Endothelial cell of hepatic sinusoid (primary cell): ENCODE data around the gene ERG28.
"Not testable (repeated sequence)": the region's sequence is repeated elsewhere in the genome, so short reads cannot be mapped to it uniquely, and the experiment has no call there.

Experiments
- in situ Hi-C: cut with HindIII; loops from 2 replicates; pipeline ENCODE4 v1.10.0; 2017; ENCODE audit warnings: low sequenced_read_pairs

ERG28 gene

GRCh38 chr14:75660630-75661498 lies at the start of gene ERG28, which contains the start of gene TTLL5:
Gene ERG28, minus strand, starts transcription at chr14:75660876. Its CDS starts 3,374 bp downstream, at chr14:75657502.
Gene TTLL5, plus strand, starts transcription at chr14:75661246. Its CDS starts 1,904 bp downstream, at chr14:75663150.
- in situ Hi-C loops, result no loop called here

- in situ Hi-C loops, result no loop called here
These were observed 48.6 kb upstream of the ERG28 start for GRCh38 chr14:75709207-75709812.

- in situ Hi-C loops, result no loop called here
These were observed 44.3 kb upstream of the ERG28 start for GRCh38 chr14:75705014-75705413.

- in situ Hi-C loops, result no loop called here
These were observed 42.8 kb upstream of the ERG28 start for GRCh38 chr14:75703467-75703866.

GRCh38 chr14:75702616-75703261 lies 42.1 kb upstream of the ERG28 start:
- in situ Hi-C loops, result no loop called here

- in situ Hi-C loops, result no loop called here
These were observed 41.4 kb upstream of the ERG28 start for GRCh38 chr14:75702122-75702521.

- in situ Hi-C loops, result no loop called here
These were observed 39.6 kb upstream of the ERG28 start for GRCh38 chr14:75700295-75700694.

- in situ Hi-C loops, result no loop called here
These were observed 38.7 kb upstream of the ERG28 start for GRCh38 chr14:75699331-75699730.

- in situ Hi-C loops, result no loop called here
These were observed 37.2 kb upstream of the ERG28 start for GRCh38 chr14:75697918-75698317.

- in situ Hi-C loops, result no loop called here
These were observed 36.7 kb upstream of the ERG28 start for GRCh38 chr14:75697386-75697785.

GRCh38 chr14:75695025-75695424 lies 34.3 kb upstream of the ERG28 start:
- in situ Hi-C loops, result not testable (repeated sequence)

GRCh38 chr14:75690010-75690409 lies 29.3 kb upstream of the ERG28 start:
- in situ Hi-C loops, result no loop called here

- in situ Hi-C loops, result no loop called here
These were observed 28.3 kb upstream of the ERG28 start for GRCh38 chr14:75689012-75689411.

- in situ Hi-C loops, result no loop called here
These were observed 25.2 kb upstream of the ERG28 start for GRCh38 chr14:75685910-75686309.

GRCh38 chr14:75675265-75675960 lies 14.7 kb upstream of the ERG28 start:
- in situ Hi-C loops, result no loop called here

GRCh38 chr14:75673345-75674035 lies 12.8 kb upstream of the ERG28 start:
- in situ Hi-C loops, result no loop called here

GRCh38 chr14:75672605-75673192 lies 12.0 kb upstream of the ERG28 start:
- in situ Hi-C loops, result no loop called here

- in situ Hi-C loops, result no loop called here
These were observed 6.6 kb upstream of the ERG28 start for GRCh38 chr14:75667099-75667765.

GRCh38 chr14:75662966-75663365 lies 2.3 kb upstream of the ERG28 start:
- in situ Hi-C loops, result no loop called here

GRCh38 chr14:75661499-75661814 lies 781 bp upstream of the ERG28 start:
- in situ Hi-C loops, result no loop called here
